ENCODE results near the gene HID1.

HID1 gene

DNA sequence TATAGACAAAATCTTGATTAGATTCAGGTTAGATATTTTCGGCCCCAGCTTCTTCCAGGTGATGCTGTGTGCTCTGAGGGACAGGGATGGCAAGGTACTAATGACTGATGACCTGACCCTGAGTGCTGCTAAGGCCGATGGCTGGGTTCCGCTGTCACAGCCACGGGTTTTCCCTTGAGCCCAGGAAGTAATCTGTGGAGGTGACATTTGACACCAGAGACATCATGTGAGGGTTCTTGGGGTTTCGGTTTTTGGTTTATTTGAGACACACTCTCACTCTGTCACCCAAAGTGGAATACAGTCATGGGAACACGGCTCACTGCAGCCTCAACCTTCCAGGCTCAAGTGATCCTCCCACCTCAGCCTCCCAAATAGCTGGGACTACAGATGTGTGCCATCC lies 27.0 kb downstream of the HID1 start:
- DNase-seq, result no peak

DNA sequence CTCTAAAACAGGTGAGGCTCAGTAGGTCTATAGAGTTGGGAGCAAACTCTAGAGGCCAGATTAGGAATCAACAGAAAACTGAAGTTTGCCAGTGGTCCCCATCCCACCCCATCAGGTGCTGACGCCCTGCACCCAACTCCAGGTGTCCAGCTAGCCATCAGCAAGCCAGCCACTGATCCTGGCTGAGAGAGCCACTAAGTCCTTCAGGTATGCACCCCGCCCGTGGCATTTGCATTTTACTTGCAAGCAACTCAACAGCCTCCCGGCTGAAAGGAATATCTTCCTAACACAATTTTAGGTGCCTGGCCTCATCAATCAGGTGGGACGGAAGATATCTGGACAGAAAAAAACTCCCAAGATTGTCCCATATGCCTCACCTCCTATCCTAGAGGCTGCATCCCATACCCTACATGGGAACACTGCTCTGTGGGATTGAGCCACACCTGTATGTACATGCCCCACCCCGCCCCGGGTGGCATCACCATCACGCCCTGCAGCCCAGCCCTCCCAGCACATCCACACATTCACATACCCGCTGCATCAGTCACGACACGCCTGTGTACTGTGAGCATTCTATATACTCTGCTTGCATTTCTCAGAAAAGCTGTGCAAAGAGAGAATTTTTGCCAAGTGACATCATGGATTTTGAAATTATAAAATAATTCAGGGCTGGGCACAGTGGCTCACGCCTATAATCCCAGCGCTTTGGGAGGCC lies 28.6 kb downstream of the HID1 start:
- DNase-seq, result no peak

DNA sequence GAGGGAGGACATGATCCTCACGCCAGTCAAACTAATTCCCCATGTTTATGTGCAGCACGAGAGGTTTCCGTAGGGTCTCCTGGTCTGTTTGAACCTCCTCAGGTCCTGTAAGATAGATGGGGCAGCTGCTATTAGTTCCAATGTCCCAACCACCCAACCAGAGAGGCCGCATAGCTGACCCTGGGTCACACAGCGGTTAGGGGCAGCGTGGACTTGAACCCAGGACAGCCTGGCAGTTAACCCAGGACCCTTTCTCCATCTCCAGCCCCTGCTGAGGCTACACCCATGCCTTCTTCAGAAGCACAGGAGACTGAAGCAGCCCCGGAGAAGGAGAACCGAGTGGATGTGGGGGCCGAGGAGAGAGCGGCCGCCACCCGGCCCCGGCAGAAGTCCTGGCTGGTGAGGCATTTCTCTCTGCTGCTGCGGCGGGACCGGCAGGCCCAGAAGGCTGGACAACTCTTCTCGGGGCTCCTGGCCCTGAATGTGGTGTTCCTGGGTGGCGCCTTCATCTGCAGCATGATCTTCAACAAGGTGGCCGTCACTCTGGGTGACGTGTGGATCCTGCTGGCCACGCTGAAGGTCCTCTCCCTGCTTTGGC lies 31.3 kb downstream of the HID1 start:
- DNase-seq, result no peak

DNA sequence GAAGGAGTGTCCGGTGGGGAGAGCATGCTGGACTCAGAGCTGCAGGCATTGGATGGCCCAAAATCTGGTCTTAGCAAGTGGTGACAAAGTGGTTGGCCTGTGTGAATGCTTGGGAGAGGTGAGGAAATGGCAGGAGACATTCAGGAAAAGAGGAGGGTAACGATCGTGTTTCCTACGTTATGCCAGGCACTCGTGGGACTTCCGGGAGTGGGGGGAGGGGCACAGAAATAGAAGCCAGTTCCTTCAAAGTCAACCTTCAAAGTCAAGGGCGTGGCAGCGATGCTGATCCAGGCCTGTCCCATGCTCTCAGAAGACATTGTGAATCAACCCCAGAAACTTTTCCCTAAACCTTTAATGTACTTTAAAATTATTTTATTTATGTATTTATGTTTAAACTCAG lies 33.0 kb downstream of the HID1 start:
- no peak for DNase-seq

DNA sequence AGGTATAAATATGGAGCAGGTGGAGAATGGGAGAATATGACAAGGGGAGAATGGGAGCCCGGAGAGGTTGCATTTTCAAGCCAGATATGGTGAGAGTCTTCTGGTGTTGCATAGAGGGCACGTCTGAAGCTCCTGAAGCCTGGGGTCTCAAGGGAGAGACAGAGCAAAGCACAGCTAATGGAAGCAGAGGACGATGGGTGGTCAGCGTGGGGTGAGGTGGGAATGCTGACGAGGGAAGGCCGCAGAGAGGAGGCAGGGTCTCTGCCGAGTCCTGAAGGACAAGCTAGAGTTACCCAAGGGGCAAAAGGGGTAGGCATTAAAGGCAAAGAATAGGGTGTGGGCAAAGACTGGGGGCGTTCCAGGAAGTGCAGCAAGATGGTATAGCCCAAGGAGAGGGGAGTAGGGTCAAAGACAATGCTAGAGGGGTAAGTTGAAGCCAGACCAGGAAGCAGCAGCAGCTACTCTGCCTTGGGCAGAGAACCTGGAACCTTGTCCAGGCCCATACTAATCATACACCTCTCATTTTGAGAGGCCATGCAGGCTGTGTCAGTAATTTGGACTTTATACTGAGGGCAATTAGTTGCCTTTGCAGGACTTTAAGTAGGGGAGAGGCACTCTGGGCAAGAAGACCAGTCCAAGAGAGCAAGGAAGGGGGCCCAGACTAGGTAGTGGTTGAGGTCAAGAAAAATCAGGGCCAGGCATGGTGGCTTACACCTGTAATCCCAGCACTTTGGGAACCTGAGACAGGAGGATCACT lies 34.2 kb downstream of the HID1 start:
- no peak for DNase-seq

DNA sequence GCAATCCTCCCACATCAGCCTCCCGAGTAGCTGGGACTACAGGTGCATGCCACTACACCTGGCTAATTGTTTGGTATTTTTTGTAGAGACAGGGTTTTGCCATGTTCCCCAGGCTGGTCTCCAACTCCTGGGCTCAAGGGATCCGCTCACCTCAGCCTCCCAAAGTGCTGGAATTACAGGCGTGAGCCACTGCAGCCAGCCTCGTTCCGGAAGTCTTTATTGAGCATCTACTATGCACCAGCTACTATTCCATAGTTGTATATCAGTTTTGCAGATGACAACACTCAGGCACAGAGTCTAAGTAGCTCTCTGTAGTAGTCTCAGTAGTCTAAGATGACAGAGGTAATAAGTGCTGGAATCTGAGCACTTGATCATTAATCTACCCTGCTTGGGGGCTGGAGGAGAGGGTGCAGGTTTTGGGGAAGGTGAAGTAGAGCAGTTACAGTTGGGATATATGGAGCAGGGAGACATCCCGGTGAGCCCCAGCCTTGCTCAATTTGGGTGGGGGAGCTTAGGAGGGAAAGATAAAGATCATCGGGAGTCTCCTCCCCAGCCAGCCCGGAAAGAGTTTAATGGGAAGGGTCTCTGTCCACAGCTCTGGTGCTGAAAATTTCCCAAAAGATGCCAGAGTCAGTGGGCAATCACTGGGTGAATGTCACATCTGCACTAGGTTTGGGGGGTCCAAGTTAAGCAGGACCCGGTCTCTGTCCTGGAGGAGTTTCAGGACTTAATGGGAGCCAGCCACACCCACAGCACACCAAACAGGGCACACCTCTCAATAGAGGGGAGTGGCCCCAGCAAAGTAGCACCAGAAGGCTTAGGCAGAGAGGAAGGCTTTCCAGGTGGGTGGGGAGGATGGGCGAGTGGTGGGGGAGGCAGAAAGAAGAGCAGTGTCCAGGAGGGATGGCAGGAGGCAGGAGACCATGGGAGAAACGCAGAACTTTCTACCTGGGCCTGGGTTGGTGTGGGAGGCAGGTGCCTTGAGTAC lies 35.2 kb downstream of the HID1 start:
- no peak for DNase-seq

DNA sequence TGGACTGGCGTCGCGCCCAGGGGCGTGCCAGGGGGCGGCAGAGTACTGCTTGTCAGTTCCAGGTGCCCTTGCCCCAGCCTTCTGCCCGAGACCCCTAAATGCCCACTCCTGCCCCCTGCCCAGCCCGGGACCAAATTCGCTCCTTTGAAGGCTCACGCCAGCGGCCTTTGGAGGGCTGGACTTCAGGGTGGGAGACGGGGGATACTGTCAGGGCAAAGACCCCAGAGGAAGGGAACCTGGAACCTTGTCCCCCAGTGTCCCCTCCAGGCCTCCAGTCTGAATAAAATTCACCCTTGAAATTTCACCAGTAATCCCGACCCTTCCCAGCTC lies 36.1 kb downstream of the HID1 start:
- no peak for DNase-seq

DNA sequence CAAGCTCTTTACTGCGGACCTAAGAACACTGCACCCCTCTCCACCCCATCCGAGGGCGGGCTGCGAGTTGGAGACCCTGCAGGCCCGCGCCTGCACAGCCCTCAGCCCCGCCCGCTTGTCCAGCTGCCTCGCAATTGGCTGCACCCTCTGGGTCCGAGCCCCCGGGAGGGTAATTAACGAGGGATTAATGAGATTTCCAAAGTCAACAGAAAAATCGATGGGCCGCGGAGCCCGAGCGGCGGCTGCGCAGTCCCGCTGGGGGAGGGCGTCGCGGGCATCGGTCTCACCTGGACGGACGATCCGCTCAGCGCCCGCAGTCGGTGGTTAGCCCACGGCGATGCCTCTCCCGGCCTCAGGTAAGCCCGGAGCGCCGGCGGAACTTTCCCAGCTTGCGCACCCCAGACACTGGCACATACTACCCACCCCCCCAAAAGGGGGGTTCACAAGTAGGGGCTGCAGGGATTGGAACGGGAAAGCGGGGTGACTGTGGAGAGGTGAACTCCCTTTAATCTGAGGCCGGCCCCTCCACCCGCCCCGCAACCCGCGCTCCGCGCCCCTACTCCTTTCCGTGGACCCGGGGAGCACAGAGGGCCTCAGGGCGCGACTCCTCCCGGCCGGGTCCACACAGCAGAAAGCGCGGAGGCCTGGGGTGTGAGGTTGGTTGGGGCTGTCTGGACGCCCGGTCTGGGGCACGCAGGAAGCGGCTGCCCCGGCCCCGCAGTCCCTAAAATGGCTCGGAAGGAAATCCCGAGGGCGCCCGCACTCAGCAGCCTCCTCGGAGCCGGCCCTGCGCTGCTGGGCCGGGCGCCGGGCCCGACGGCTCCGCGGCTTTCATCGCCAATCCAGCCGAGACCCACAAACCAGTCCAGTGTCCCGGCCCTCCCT lies 36.7 kb downstream of the HID1 start, which contains the start of gene OTOP3:
OTOP3 (plus strand) TSS at position 314 of the 885 bp plus-strand sequence; CDS start at position 338, 24 bp downstream.
- DNase-seq, result no peak

DNA sequence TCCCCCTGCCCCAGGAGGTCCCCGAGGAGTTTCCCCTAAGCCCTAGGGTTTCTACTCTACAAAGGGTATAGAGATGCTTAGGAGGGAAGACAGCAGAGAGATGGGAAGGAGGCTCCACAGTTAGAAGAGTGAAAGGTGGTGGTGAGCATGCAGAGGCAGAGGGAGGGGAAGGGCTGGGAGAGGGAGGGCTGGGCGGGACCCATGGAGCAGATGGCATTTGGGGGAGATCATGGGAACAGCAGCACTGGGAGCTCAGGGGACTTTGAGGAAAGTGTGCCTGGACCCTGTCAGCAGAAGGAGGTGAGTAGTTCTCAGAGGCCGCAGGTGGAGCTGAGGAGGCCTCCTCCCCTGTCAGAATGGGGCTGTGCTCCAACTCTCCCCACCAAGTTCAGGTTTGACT lies 37.5 kb downstream of the HID1 start:
- DNase-seq, result no peak

DNA sequence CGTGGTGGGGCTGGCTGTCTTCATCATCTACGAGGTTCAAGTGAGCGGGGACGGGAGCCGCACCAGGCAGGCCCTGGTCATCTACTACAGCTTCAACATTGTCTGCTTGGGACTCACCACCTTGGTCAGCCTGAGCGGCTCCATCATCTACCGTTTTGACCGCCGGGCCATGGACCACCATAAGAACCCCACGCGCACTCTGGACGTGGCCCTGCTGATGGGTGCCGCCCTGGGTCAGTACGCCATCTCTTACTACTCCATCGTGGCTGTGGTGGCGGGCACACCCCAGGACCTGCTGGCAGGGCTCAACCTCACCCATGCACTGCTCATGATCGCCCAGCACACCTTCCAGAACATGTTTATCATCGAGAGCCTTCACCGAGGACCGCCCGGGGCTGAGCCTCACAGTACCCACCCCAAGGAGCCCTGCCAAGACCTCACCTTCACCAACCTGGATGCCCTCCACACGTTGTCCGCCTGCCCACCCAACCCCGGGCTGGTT lies 42.0 kb downstream of the HID1 start:
- DNase-seq, result no peak

DNA sequence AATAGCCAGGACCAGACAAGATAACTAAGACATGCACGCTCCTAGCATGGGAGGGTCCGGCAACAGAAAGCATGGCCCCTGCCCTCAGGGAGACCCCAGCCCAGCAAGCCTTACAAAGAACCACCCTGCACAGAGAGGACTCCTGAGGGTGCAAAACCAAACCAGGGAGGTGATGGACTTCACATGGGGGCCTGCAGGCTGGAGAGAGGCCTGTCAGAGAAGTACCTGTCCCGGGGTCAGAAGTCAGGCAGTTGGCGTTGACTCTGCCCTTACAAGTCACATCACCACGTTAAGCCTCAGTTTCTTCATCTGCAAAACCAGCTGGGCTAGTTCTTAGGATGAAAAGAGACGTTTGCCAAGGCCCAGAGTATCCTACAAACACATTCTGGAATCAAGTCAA lies 43.8 kb downstream of the HID1 start:
- DNase-seq, result no peak

DNA sequence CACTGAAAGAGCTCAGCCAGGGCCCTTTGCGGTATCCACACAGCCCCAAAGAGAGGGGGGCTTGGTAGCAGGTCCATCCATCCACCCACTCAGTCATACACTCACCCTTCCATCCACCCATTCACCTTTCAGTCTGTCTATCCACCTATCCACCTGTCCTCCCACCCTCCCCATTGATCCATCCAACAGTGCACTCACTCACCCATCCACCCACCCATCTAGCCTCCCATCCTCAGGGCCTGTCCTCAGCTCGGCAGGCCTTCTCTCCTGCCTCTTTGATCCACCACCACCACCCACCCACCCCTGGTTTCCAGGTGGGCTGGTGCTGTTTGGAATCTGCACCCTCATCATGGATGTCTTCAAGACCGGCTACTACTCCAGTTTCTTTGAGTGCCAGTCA lies 47.3 kb downstream of the HID1 start:
- no peak for DNase-seq

DNA sequence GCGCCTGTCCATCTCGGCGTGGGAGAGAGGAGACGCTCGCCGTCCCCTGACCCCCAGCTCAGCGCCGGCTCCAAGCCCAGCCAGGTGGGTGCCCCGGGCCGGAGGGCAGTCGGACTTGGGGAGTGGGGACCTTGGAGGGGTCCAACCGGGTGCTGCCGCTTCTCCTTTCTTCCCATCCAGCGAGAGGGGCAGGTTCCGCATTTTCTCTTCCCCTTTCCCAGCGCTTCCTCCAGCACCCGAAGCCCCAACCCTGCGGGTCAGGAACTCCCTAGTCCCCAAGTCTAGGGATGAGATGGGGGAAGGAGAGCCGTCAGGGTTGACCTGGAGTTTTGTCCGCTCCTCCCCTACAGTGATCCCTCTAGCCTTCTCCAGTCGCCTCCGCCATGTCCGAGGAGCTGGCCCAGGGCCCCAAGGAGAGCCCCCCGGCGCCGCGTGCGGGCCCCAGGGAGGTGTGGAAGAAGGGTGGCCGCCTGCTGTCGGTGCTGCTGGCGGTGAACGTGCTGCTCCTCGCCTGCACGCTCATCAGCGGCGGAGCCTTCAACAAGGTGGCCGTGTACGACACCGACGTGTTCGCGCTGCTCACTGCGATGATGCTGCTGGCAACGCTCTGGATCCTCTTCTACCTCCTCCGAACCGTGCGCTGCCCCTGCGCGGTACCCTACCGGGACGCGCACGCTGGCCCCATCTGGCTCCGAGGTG lies 48.2 kb downstream of the HID1 start, which contains the start of gene OTOP2:
OTOP2 (plus strand) TSS at position 24 of the 699 bp plus-strand sequence; CDS start at position 384, 360 bp downstream.
- peak; percentile 47 for DNase-seq

DNA sequence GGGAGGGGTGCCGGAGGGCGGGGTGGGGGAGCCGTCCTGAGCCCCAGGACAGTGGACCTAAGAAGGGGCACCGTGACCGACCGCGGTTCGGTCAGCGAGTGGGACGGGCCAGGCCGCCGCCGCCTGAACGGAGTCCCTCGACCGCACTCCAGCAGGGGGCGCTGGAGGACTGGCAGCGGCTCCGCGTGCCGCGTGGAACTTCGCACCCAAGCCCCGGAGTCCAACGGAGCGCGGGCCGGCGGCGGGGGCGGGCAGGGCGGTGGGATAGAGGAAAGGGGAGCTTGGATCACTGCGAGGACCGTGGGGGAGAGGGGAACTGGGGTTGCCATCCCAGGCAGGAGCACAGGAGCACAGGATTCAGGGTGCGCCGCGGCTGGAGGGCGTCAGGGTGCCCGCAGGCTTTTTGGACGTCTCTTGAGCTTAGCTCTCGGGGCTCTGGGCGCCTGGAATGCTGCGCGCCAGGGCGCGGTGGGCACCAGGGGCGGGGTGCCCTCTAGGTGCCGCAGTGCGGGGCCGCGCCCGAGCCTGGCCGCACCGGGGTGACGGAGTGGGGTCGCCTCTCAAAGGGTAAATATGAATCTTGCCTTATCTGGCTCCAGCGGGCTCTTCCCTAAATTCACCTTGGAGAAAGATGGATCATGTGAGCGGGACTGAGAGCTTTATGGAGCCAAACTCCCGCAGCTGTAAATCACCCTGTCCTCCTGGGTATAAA lies 48.9 kb downstream of the HID1 start:
- peak; percentile 74 for DNase-seq

DNA sequence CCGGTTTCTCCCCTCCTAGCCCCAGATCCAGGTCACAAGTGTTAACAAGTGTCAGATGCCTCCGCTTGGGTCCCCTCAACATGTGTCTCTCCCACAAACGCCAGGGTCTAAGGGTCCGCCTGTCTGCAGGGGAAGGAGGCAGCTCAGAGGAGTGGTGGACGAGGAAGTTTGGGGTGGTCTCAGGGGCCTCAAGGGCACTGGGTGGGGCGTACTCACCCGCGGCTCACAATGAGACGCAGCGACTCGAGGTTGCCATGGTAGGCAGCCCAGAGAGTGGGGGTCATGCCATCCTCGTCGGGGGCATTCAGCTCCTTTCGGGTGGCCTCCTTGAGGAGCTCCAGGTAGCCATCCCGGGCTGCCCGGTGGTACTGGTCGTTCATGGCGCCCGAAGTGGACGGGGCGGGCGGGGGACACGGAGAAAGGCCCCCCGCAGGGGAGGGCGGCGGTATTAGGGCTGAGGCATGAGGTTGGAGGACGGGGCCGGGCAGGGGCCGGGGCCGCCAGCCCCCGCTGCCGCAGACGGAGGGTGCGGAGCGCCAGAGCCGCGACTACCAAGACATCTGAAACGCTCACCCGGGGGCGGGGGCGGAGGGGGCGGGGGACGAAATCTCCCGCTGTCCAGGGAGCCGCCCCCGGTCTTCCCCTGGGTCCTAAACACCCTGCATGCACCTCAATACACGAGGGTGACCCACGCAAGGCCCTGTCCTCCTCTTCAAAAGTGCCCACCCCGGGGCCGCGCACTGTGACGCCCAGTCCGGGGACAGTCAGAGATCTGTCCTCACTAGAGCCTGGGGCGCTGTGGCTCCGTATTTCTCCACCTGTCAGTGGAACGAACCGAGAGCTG lies 49.6 kb downstream of the HID1 start, which contains the start of gene USH1G:
USH1G (minus strand) TSS at position 562 of the 844 bp plus-strand sequence; CDS start at position 380, 182 bp downstream.
- DNase-seq, result no peak

DNA sequence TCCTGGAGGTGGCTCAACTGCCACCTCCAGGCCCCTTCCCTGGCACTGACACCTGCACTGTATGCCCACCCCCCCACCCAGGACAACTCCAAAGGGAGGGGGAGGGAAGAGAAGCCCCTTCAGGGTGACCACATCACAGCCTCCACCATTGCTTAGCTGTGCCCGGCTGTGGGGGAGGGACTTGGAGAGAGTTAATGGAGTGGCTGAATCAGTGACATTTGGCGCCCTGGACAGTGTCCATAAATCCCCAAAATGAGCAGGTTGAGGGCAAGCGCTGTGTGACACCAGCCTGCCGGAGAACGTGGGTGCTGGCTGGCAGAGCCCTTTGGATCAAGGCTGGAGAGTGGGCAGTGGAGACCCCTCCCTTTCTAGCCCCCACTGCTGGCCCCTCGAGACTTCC lies 50.4 kb downstream of the HID1 start:
- no peak for DNase-seq

DNA sequence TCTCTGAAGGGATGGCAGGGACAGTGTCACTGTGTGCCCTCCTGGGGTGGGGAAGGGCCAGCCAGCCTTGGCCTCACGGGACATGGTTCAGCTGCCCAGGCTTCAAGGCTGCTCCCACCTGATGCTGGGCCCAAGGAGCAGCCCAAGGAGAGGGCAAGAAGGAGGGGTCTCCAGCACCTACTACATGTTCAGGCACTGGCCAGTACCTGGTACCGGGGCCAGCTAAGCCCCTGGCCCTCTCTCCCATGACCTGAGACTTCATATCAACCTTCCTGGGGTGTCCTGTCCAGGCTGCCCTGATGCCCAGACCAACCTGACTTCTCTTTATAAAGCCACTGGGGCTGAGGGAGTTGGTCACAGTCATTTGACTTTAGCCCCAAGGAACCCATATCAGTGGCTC lies 50.8 kb downstream of the HID1 start:
- DNase-seq, result no peak

DNA sequence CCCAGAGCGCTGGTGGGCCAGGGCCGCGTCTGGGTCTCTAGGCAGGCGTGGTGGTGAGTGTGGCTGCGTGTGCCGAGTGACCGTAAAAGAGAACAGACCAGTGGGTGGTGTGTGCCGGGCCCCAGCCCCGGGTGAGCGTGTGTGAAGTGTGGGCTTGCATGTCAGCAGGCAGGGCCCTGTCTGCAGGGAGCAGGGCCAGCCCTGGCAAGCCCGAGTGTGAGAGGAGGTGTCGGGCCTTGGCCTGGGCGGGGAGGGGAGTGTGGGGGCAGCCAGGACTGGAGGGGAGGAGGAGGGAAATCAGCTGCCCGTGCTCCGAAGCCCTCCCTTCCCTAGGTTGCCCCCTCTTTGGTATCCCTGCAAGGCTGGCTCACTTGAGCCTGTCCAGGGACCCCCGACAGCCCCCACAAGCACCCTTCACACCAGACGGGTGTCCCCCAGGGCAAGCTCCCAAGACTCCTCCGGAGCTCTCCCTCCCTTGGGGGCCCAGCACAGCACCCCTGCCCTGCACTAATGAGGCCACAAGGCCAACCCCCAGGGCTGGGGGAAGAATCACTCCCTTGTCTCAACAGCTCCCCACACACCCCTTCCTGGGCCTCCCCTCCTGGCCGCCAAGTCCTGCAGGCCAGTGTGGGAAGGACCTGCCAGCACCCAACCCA lies 51.4 kb downstream of the HID1 start:
- no peak for DNase-seq

DNA sequence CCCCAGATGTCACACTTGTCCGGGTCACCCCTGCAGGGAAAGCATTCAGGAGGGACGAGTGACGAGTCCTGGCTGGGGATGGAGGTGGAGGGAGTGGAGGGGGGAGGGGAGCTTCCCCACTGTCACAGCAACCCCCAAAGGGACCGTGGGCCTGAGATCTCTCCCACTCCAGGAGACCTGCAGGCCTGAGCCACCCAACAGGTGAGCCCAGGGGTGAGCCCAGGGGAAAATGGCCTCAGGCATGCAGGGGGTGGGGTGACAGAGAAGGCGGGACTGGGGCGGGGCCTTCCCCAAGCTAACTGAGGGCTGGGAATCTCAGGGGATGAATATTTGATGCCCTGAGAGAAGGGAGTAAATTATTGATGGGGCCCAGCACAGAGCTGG lies 51.9 kb downstream of the HID1 start:
- DNase-seq, result no peak

Measured in hematopoietic multipotent progenitor cell treated with erythropoietin and hydrocortisone succinate and interleukin-3 and kit ligand, for 4 days (in vitro differentiated cells).